GM18858 (cell line): Measurements from ENCODE around the gene MARCHF3.
"Not testable (repeated sequence)": the region's sequence is repeated elsewhere in the genome, so short reads cannot be mapped to it uniquely, and the experiment has no call there.

Experiments
- ATAC-seq: cut with Tn5 transposase; IDR thresholded peaks from one replicate; pipeline ENCODE4 v1.9.1; 2021; ENCODE audit not compliant: unreplicated experiment

Gene MARCHF3

DNA sequence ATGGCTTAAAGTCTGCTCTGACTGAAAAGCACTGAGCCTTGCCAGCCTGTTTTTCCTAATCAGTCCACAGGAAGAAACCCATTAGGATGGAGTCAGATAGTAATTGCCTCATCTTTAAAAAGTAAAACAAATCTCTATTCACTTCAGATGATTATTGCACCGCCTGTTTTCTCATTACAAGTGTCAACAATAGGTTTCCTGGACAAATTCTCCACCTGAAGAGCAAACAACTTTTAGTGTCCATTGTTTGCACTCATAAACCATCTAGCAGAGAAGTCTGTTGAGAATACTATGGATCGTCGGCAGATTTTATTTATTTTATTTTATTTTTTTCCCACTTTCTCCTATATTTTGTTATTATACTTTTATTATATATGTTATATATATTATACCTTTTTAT lies 22.7 kb upstream of the MARCHF3 start:
- ATAC-seq: no peak

DNA sequence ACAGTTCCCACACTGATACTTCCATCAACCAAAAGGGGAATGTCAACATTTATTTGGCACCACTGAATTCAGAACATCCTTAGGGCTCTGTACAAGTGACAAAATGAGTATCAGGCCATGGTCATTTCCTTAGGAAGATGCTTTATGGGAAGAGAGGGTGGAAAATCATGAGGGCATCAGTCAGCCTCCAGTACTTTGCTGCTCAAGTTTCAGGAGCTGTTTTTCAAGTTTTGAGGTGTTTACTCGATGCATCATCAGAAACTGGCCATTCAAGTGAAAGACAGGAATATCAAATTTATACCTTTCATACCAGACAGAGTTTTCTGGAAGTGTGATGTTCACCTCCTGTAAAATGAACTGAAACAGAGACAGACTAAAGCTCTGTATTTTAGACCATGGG lies 21.2 kb upstream of the MARCHF3 start:
- no peak for ATAC-seq

DNA sequence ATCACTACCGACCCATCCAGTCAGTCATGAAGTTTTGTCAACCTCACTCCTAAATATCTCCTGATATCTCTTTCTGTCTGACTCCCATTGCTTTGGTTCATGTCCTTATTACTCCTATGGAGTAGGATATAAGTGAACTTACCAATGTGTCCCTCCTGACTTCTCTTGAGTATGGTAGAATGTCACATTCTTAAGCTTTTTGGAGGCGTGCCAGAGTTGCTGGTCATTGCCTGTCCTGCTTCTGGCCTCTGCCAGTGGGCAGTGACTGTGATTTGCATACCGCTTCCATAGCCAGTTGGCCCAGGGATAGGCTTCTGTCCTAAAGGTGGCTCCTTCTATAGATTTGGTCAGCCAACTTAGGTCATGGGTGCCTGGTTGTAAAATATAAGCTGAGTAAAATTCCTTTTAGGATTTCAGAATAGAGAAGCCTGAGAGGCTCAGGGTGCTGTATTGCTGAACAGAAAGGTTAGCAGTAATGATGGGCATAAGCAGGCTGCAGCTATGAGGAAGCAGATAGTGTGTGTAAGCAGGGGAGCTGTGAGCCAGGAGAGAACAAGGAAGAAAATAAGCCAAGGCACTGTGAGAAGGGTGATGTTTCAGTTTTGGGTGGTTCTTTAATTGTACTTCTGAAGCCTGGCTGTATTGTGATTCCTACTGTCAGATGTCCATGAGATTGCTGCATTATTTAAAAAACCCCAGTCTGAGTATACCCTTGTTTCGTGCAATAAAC lies 16.1 kb upstream of the MARCHF3 start:
- ATAC-seq: no peak

DNA sequence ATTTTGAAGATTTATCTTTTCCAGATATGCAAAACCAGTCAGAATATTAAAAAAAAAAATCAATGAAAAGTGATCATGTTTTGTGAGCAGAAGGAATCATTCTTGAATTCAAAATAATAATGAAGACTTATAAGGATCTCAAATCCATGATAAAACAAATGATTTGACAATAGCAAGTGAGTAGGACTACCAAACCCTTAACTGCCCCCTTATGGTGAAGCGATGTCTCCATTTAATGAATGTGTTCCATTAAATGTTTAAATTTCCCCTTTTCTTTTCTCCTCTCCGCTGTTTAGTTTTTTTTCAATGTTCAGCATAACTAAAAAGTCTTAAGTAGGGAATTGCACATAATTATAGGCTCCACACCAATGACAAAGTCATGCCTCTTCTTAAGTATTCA lies 12.2 kb upstream of the MARCHF3 start:
- no peak for ATAC-seq

DNA sequence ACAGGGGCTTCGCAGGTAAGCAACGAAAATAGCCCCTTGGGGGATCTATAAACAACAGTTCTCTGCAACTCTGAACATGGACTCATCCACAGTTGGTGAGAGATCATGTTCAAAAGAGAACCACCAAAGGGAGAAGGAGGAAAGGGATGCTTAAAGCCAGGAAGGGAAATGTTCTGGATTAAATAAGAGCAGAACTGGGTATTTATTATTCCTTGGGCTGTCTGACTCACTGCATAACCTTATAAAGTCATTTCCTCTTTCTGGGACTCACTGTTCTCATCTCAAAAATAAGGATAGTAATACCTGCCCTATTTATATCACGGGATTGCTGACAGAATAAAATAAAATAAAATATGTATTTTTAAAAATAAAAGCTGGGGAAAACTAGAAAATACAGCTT lies 11.2 kb upstream of the MARCHF3 start:
- no peak for ATAC-seq

DNA sequence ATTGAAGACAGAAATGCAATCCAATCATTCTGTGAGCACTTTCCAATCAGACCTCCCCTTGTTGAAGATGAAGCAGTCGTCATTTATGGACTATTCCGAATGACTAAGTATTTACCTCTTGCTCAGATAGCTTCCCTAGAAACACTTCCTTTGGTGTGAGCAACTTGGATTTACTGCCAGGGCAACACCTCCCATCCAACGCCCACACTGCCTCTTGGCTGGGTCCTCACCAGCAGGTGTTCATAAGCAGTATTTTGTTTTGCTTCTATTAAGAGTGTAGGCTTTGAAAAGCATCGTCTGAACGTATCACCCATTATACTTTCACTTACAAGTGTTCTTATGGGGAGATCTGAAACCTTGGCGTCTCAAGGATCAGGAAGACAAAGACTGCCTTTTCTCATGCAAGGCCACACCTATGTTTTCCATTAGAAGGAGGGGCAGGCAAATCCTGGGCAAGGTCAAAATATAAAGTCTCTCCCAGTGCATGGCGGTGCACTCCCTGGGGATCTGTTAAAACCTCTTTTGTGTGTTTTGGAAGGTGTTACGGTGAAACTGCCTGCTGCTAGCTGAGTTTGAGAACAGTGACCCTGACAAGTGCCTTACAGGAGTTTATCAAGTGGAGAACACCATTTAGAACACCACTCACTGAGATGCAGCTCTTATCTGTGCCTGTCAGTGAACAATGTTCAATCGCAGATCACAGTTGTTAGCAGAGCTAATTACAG lies 10.6 kb upstream of the MARCHF3 start:
- no peak for ATAC-seq

DNA sequence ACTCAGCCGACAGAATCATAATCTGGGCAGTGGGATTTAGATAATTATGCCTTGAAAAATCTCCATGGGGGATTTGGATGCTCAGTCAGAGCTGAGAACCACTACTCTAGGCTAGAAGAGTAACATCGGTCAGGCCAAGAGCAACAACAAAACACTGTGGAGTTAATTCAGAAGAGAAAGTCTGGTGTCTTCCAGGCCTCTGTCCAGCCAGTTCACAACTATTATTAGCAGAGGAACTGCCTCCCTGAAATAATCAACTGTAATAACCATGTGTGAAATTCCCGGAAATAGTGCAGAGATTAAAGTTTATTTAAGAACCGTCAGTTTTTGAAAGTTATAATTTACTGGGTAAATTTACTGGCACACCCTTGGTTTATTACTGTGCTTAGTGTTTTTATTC lies 8.2 kb upstream of the MARCHF3 start:
- ATAC-seq: no peak

DNA sequence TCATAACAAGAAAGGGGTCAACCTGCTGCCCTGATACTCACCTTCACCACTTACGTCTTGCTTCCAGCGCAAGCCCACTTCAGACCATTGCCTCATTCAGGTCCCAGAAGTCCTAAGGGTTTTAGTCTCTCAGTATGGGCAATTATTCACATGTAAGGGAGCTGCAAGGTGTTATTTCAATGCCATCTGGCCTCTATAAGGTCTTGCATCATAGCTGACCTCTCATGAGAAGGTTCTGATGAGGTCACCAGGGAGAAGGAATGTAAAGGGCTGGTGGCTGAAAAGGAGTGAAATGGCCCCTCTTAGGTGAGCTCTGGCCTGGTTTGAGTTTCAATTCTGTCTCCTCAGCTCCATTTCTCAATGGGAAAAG lies 1.5 kb upstream of the MARCHF3 start:
- no peak for ATAC-seq

DNA sequence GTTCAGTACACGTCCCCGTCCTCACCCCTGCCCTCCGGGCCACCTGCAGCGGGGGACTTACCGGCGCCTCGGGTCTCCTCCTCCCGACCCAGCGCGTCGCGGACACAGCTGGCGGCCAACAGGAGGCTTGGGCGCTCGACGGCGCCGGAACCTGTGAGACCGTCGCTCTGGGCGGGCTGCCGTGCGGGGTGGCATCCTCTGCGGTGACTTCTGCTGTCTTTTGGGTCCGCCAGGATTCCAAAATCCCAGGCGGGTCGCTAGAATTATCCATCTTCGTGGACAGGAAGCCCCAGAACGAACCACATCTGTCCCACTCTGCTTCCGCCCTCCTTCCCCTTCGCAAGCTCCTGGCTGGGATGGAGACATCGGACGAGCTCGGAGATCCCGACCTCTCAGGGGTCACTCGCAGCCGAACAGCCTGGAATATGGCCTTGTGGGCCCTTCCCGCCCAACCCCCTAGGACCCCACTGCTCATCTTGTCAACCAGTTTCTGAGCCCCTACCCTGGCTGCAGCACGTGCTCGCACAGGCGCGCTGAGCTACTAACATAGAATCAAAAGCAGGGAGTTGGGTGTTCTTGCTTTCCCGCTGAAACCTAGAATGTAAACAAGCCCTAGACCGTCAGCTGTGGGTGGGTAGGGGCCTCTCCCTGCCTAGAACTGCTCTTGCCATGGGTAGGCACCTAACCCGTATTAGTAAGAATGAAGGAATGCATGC lies 947 bp upstream of the MARCHF3 start:
- no peak for ATAC-seq

DNA sequence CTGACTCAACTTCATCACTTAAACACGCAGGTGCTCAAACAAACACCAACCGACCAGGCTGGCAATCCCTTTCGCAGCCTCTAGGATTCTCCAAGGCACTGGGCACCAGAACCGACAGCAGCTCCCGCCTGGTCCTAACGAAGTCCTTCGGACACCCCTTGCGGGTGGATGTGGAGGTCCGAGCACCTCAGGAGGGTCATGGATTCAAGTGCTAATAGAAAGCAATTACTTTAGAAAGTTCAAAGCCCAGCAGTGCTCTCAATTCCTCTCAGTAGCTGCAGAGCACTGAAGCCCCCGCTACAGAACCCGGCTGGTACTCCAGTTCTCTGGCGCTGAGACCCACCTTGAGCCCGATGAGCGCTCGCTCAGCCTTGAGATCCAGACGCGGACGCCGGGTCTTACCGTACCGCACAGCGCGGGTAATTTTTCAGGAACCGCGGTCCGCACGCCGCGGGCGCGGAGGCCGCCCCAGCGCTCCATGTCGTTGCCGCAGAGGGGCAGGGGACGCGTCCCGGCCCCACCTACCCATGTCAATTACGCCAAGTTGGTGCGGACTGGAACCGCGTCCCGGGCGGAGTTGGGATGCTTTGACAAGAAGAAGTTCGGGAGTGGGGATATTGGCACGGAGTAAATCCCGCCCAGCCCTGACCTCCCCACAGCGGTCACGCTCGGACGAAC lies 638 bp downstream of the MARCHF3 start:
- ATAC-seq: peak; percentile 14

DNA sequence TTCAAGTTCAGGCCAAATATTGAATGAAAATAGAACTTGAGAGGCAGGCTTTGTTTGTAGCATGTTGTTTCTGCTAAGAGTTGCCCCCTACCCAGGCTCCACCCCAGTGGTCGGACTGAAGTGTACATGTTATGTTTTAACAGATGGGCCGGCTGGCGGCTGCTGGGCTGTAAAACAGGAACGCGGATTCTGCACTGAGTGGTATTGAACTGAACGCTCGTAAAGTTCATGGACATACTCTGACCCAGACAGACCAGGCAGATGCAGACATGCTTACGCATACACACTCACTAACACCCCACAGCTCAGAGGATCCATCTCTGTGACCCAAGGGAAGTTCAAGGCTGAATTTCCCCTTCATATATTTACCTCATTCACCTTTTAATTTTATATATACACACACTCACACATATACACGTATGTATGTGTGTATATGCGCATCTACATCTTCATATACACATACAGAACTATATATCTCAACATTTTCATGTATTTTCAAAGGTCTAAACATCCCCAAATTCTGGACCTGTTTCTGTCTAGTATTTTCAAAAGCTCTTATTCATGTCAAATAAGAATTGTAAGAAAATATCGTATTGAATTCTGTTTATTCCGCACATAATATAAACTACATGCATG lies 1.4 kb downstream of the MARCHF3 start:
- no peak for ATAC-seq

DNA sequence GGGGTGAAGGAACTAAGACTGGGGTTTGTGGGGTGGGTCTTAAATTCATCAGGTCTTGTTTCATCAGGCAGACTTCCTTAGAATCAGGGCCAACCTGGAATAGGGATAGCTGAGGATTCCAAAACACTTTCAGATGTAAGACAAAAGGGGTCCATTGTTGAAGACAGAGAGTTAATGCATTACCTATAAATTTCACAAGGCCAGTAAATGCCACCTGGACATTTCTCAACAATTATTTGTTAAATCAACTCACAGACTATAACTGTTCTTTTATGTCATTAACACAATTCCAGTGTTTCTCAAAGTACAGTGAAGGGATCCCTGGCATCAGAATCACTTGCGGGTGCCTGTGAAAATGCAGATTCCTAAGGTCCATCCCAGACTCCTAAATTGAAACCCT lies 2.8 kb downstream of the MARCHF3 start:
- no peak for ATAC-seq

DNA sequence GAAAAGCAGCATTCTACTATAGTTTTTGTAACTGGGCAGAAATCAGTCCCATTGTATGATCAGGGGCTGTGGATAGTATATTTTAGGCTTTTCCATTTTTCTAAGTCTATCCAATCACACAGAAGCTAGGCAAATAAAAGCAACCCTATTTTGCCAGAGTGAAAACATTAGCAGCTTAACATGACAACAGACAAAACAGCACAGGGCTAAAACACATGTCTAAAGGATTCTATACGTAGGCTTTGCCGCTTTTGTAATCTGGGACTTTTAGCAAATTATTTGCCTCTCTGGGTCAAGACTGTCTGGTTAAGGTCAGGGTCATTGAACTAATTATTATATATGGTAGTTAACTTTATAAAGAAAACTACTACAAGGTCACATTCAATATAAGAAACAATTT lies 4.2 kb downstream of the MARCHF3 start:
- no peak for ATAC-seq

DNA sequence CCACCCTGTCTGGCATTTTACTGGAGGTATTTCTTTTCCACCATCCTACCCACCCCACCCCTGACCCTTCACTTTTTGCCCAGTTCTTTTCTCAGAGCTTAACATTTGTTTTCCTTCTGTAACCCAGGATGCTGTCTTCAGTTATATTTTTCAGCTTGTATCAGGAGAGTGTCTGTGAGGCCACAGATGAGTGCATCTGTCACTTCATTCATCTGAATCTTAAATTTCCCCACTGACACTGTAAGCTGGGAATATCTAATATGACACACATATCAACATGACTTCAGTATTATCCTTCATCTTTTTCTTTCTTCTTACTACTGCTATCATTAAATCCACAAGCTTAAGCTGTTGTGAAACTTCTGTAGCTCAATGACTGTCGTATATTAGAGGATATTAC lies 4.9 kb downstream of the MARCHF3 start:
- ATAC-seq: no peak

DNA sequence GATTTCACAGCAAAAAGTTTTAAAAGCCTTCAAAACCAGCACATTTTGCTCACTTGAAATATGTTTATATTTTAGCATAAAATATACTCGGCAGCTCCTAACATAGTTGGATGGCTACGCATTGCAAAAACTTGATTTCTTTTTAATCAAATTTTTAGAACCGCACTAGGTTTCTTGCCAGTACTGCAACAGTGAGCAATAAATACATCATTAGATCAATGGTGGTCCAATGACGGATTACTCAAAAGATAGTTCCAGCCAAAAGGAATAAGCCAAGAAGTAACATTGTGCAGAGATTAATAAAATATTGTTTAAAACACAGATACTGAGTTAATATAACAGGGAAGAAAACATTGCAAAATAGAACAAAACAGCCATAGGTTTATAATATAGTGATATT lies 5.5 kb downstream of the MARCHF3 start:
- ATAC-seq: no peak

DNA sequence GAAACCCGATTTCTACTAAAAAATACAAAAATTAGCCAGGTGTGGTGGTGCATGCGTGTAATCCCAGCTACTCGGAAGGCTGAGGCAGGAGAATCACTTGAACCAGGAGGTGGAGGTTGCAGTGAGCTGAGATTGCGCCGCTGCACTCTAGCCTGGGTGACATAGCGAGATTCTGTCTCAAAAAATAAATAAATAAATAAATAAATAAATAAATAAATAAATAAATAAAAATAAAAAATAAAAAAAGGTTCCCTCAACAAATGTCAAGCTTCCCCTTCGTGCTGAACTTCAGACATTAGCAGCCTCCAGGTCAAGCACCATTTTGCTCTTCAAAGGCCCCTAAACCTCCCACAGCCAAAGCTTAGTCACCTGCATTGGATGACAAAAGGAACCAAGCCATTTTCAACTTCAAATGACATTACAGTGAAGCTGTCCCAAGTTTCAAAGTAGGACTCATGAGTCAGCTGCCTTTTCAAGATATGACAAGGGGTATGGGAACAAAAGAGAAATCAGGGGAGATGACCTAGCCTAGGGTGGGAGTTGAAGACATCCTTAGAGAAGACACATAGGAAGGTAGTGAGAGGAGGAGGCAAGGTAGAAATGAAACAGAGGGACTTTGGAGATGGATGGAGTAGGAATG lies 6.7 kb downstream of the MARCHF3 start:
- not testable (repeated sequence) for ATAC-seq

DNA sequence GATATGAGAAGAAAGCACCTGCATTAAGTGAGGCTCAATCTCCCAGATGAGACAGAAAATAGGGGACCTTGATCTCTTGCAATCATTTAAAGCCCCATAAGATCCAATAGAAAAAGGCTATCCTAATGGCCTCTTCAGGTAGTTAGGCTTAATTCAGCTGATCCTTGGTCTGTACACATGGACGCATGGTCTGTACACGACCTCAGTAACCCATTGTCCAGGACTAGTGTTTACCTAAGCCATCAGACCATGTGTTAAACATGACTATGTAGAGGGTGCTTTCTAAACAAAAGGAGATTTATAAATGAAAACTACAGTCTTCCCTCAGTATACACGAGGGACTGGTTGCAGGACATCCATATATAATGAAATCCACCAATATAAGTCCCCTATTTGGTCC lies 7.5 kb downstream of the MARCHF3 start:
- ATAC-seq: no peak

DNA sequence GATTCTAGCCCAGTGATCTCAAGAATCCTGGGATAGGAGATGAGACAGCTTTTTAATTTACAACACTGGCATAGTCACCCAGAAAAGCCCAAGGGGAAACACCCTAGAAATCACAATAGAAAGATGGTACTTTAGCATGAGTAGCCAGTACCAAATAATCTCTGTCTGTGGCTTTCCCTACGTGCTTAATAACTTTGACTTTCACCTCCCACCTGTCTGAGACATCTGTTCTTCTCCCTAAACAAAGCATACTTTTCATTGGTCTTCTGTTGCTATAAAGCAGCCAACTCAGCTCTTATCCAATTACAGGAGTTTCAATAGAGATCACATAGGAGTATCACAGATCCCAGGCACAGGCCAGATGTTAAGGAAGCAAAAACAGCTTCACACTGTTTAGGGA lies 10.4 kb downstream of the MARCHF3 start:
- no peak for ATAC-seq

DNA sequence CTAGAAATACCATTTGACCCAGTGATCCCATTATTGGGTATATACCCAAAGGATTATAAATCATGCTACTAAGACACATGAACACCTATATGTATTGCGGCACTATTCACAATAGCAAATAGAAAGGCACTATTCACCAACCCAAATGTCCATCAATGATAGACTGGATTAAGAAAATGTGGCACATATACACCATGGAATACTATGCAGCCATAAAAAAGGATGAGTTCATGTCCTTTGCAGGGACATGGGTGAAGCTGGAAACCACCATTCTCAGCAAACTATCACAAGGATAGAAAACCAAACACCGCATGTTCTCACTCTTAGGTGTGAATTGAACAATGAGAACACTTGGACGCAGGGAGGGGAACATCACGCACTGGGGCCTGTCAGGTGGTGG lies 13.6 kb downstream of the MARCHF3 start:
- ATAC-seq: not testable (repeated sequence)

DNA sequence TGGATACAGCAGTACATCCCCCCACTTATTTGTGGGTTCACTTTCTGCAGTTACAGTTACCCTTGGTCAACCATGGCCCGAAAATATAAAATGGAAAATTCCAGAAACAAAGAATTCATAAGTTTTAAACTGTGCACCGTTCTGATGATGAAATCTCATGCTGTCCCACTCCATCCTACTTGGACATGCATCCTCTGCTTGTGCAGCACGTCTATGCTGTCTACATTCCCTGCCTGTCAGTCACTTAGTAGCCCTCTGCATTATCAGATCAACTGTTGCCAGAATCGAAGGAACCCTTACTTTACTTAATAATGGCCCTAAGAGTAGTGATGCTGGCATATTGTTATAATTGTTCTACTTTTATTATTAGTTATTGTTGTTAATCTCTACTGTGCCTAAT lies 14.6 kb downstream of the MARCHF3 start:
- ATAC-seq: no peak

DNA sequence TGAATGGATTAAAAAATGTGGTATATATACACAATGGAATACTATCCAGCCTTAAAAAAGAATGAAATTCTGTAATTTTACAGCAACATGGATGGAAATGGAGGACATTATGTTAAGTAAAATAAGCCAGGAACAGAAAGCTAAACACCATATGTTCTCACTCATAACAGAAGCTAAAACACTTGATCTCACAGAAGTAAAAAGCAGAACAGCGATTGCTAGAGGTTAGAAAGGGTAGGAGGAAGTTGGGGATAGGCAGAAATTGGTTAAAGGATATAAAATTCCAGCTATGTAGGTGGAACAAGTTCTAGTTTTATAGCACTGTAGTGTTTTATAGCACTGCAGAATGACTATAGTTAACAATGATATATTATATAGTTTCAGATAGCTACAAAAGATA lies 15.8 kb downstream of the MARCHF3 start:
- peak; percentile 52 for ATAC-seq
